H9 (cell line): ENCODE measurements around the gene GCLC. TPM values are rescaled to one million over a fixed set of nuclear protein-coding genes. Genes with fewer than 3 reads are reported as not detected.

Source experiments
- DNase-seq: peaks from one replicate; pipeline ENCODE4 v3.0.0-alpha.2; 2017
- H2AFZ ChIP-seq: one replicate; pipeline ENCODE4 v1.6.1; 2013; ENCODE audit warnings: mild to moderate bottlenecking, low read length, control low read depth, moderate library complexity
- H2AK5ac ChIP-seq: 2 replicates; pipeline ENCODE4 v1.6.1; 2013; ENCODE audit warnings: low read length, control low read depth, mixed read lengths; ENCODE audit not compliant: insufficient read length
- H2BK120ac ChIP-seq: one replicate; pipeline ENCODE4 v1.6.1; 2013; ENCODE audit warnings: low read depth, mild to moderate bottlenecking, low read length, control low read depth, inconsistent platforms; ENCODE audit not compliant: poor library complexity, severe bottlenecking
- H2BK12ac ChIP-seq: 2 replicates; pipeline ENCODE4 v1.6.1; 2013; ENCODE audit warnings: low read length, control low read depth, mixed read lengths, low read depth; ENCODE audit not compliant: insufficient read length
- H2BK15ac ChIP-seq: 2 replicates; pipeline ENCODE4 v1.6.1; 2013; ENCODE audit warnings: low read depth, low read length, control low read depth
- H2BK20ac ChIP-seq: one replicate; pipeline ENCODE4 v1.6.1; 2013; ENCODE audit warnings: low read depth, mild to moderate bottlenecking, low read length, control low read depth, inconsistent platforms; ENCODE audit not compliant: poor library complexity, severe bottlenecking
- H2BK5ac ChIP-seq: 2 replicates; pipeline ENCODE4 v1.6.1; 2013; ENCODE audit warnings: low read length, control low read depth, mixed read lengths; ENCODE audit not compliant: insufficient read length
- H3K14ac ChIP-seq: 2 replicates; pipeline ENCODE4 v1.6.1; 2013; ENCODE audit warnings: low read length, control low read depth; ENCODE audit not compliant: insufficient read depth
- H3K18ac ChIP-seq: 2 replicates; pipeline ENCODE4 v1.6.1; 2013; ENCODE audit warnings: low read depth, mild to moderate bottlenecking, mixed read lengths, low read length, control low read depth; ENCODE audit not compliant: insufficient read length
- H3K23ac ChIP-seq: 2 replicates; pipeline ENCODE4 v1.6.1; 2013; ENCODE audit warnings: low read length, control low read depth, mixed read lengths, low read depth; ENCODE audit not compliant: insufficient read length
- H3K23me2 ChIP-seq: 2 replicates; pipeline ENCODE4 v1.6.1; 2013; ENCODE audit warnings: low read depth, mild to moderate bottlenecking, mixed read lengths, low read length, control low read depth; ENCODE audit not compliant: insufficient read length, poor library complexity, severe bottlenecking
- H3K27ac ChIP-seq: 2 replicates; pipeline ENCODE4 v1.5.1; 2013; ENCODE audit warnings: low read length, control low read depth, mixed read lengths, low read depth; ENCODE audit not compliant: insufficient read length
- H3K27me3 ChIP-seq: 2 replicates; pipeline ENCODE4 v1.6.1; 2013; ENCODE audit warnings: low read length, control low read depth, inconsistent platforms; ENCODE audit not compliant: insufficient read depth
- H3K4ac ChIP-seq: 2 replicates; pipeline ENCODE4 v1.6.1; 2013; ENCODE audit warnings: low read depth, mild to moderate bottlenecking, control low read depth, inconsistent platforms, low read length, moderate library complexity
- H3K4me1 ChIP-seq: 2 replicates; pipeline ENCODE4 v1.6.1; 2013; ENCODE audit warnings: low read length, control low read depth, inconsistent platforms; ENCODE audit not compliant: insufficient read depth
- H3K4me2 ChIP-seq: 2 replicates; pipeline ENCODE4 v1.6.1; 2013; ENCODE audit warnings: low read length, control low read depth, mixed read lengths; ENCODE audit not compliant: insufficient read length, insufficient read depth
- H3K56ac ChIP-seq: 2 replicates; pipeline ENCODE4 v1.6.1; 2013; ENCODE audit warnings: low read depth, mild to moderate bottlenecking, mixed read lengths, low read length, control low read depth; ENCODE audit not compliant: insufficient read length
- H3K79me1 ChIP-seq: 2 replicates; pipeline ENCODE4 v1.6.1; 2013; ENCODE audit warnings: low read depth, mild to moderate bottlenecking, moderate library complexity, low read length, control low read depth, inconsistent platforms; ENCODE audit not compliant: insufficient read depth, poor library complexity, severe bottlenecking
- H3K79me2 ChIP-seq: 2 replicates; pipeline ENCODE4 v1.6.1; 2013; ENCODE audit warnings: low read length, control low read depth, inconsistent platforms; ENCODE audit not compliant: insufficient read depth
- H3K9ac ChIP-seq: 2 replicates; pipeline ENCODE4 v1.6.1; 2013; ENCODE audit warnings: low read length, control low read depth, mixed read lengths; ENCODE audit not compliant: insufficient read length; ENCODE audit errors: extremely low read depth
- H3K9me3 ChIP-seq: one replicate; pipeline ENCODE4 v1.6.1; 2013; ENCODE audit warnings: low read depth, low read length, inconsistent platforms; ENCODE audit not compliant: control insufficient read depth
- H3T11ph ChIP-seq: one replicate; pipeline ENCODE4 v1.6.1; 2013; ENCODE audit warnings: mild to moderate bottlenecking, low read length, control low read depth, inconsistent platforms
- H4K20me1 ChIP-seq: one replicate; pipeline ENCODE4 v1.6.1; 2013; ENCODE audit not compliant: control insufficient read depth, insufficient read length, insufficient read depth
- H4K5ac ChIP-seq: 2 replicates; pipeline ENCODE4 v1.6.1; 2013; ENCODE audit warnings: low read depth, mild to moderate bottlenecking, mixed read lengths, low read length, control low read depth; ENCODE audit not compliant: insufficient read length
- H4K8ac ChIP-seq: replicated peaks from 2 replicates; pipeline ENCODE4 v1.6.1; 2013; ENCODE audit warnings: low read length, control low read depth, mixed read lengths, low read depth; ENCODE audit not compliant: insufficient read length
- H4K91ac ChIP-seq: 2 replicates; pipeline ENCODE4 v1.6.1; 2013; ENCODE audit warnings: low read depth, mild to moderate bottlenecking, moderate library complexity, mixed read lengths, low read length, control low read depth; ENCODE audit not compliant: insufficient read length
- H3K27ac Mint-ChIP-seq, 3 experiments: 2 replicates in 2 of 3; 3 replicates in 1 of 3; pipeline ENCODE4 v1.8.0; 2020 to 2021; ENCODE audit warnings: mixed read lengths in 3 of 3, mild to moderate bottlenecking in 1 of 3, moderate library complexity in 1 of 3
- H3K27me3 Mint-ChIP-seq: 2 replicates; pipeline ENCODE4 v1.8.0; 2021; ENCODE audit warnings: low read depth, mild to moderate bottlenecking, moderate library complexity, mixed read lengths
- H3K36me3 Mint-ChIP-seq, 3 experiments: 2 replicates in 2 of 3; 3 replicates in 1 of 3; pipeline ENCODE4 v1.8.0; 2020 to 2021; ENCODE audit warnings: low read depth in 3 of 3, mixed read lengths in 3 of 3; ENCODE audit not compliant: insufficient read depth in 1 of 3
- H3K4me1 Mint-ChIP-seq, 2 experiments: 2 replicates each; pipeline ENCODE4 v1.8.0; 2020; ENCODE audit warnings: mixed read lengths in 2 of 2
- H3K4me3 Mint-ChIP-seq, 2 experiments: 2 replicates in 1 of 2; 3 replicates in 1 of 2; pipeline ENCODE4 v1.8.0; 2020 to 2021; ENCODE audit warnings: mild to moderate bottlenecking in 2 of 2, mixed read lengths in 2 of 2, moderate library complexity in 1 of 2
- H3K9me3 Mint-ChIP-seq, 2 experiments: 2 replicates in 1 of 2; 3 replicates in 1 of 2; pipeline ENCODE4 v1.8.0; 2020; ENCODE audit warnings: mild to moderate bottlenecking in 2 of 2, mixed read lengths in 2 of 2, moderate library complexity in 1 of 2
- CTCF ChIP-seq: fragments of 200-600 bp; sonication (generic); conservative IDR thresholded peaks from 3 replicates; pipeline ENCODE4 v1.8.0; 2021; ENCODE audit warnings: antibody characterized with exemption, mild to moderate bottlenecking
- WGBS: extraction: QIAGEN DNeasy Blood & Tissue Kit; methylation state at CpG from one replicate; pipeline ENCODE4 v1.1.7; 2013; ENCODE audit warnings: missing lambda C conversion rate, low lambda C conversion rate, mixed read lengths; ENCODE audit not compliant: insufficient read length; ENCODE audit errors: extremely low coverage; 5-methylcytosine and 5-hydroxymethylcytosine counted together
- total RNA-seq: library from RNA; stranded (reverse); gene quantifications from 2 replicates; pipeline ENCODE4 v1.2.1, GENCODE V29; 2021

The GCLC gene
- total RNA-seq, 1 experiment from 2014 or later = 55.5 TPM

GRCh38 chr6:53564401-53565065, 19.6 kb upstream of the GCLC start:
- Mint-ChIP-seq H3K27ac (no peak overlapping the region), H3K4me3 (no peak overlapping the region), H3K4me1 (no peaks in the 10 kb centered on the region), H3K27me3 (no peaks in the 10 kb centered on the region), H3K9me3 (peaks cover 30 to 33% of the 10 kb centered on the region in 2 experiments), H3K36me3 (peaks cover 6 to 25% (median 14%) of the 10 kb centered on the region in 3 experiments)
- H3K18ac ChIP-seq = no peak overlapping the region
- H3K4ac ChIP-seq = no peak overlapping the region
- H2AFZ ChIP-seq = no peak overlapping the region
- H4K91ac ChIP-seq = no peak overlapping the region
- no peak overlapping the region for H2BK15ac ChIP-seq
- H3K27ac ChIP-seq = no peak overlapping the region
- H2BK12ac ChIP-seq = no peak overlapping the region
- H2BK20ac ChIP-seq = no peak overlapping the region
- no peak overlapping the region for H2AK5ac ChIP-seq
- no peak overlapping the region for H3T11ph ChIP-seq
- no peak overlapping the region for H3K56ac ChIP-seq
- no peak overlapping the region for H4K8ac ChIP-seq
- H4K5ac ChIP-seq = no peak overlapping the region
- H2BK120ac ChIP-seq = no peak overlapping the region
- no peaks in the 10 kb centered on the region for H3K27me3 ChIP-seq
- H3K9ac ChIP-seq = no peak overlapping the region
- no peaks in the 10 kb centered on the region for H3K23me2 ChIP-seq
- H2BK5ac ChIP-seq = no peak overlapping the region
- TF ChIP-seq CTCF = no peak
- H3K79me2 ChIP-seq = no peaks in the 10 kb centered on the region
- no peaks in the 10 kb centered on the region for H3K79me1 ChIP-seq
- H3K23ac ChIP-seq = no peak overlapping the region
- no peak overlapping the region for H3K14ac ChIP-seq
- no peaks in the 10 kb centered on the region for H4K20me1 ChIP-seq
- DNase-seq = no peak
- H3K9me3 ChIP-seq = no peaks in the 10 kb centered on the region
- no peak overlapping the region for H3K4me2 ChIP-seq
- no CpG with 5 or more reads among the region's 2 CpGs for WGBS
- H3K4me1 ChIP-seq = no peaks in the 10 kb centered on the region
